Measurements from ENCODE around the gene EMC6.
"Not testable (repeated sequence)": the region's sequence is repeated elsewhere in the genome, so short reads cannot be mapped to it uniquely, and the experiment has no call there.

The EMC6 gene

DNA sequence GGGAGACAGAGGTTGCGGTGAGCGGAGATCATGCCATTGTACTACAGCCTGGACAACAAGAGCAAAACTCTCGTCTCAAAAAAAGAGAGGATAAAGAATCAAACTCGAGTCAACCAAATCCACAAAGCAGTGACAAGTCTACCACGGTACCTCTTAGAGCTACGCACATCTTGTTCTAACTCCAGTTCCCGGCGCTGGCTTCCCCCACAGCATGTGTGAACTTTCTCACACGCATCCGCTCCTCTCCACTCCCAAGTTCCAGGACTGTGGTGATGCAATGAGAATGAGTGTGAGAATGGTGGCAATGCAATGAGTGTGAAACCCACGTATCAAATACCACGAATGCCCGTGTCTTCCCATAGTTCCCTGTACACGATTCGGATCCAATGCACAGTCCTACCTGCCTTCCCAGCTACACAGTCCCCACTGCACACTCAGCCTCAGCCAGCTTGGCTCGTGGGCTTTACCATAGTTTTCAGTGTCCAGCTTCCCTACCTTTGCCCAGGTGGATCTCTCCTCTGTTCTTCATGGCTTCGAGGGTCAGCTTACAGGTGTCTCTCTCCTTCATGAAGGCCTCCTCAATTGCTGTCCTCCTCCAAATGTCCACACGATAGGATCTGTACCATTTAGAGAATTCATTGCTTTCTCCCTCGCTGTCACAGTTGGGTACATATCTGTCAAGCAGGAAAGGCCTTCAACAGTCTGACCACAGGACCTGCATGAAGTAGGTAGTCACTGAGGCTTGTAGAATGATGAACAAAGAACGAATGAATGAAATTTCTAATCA is 36.5 kb downstream of the EMC6 start:
- TF ChIP-seq, protein P1, sequence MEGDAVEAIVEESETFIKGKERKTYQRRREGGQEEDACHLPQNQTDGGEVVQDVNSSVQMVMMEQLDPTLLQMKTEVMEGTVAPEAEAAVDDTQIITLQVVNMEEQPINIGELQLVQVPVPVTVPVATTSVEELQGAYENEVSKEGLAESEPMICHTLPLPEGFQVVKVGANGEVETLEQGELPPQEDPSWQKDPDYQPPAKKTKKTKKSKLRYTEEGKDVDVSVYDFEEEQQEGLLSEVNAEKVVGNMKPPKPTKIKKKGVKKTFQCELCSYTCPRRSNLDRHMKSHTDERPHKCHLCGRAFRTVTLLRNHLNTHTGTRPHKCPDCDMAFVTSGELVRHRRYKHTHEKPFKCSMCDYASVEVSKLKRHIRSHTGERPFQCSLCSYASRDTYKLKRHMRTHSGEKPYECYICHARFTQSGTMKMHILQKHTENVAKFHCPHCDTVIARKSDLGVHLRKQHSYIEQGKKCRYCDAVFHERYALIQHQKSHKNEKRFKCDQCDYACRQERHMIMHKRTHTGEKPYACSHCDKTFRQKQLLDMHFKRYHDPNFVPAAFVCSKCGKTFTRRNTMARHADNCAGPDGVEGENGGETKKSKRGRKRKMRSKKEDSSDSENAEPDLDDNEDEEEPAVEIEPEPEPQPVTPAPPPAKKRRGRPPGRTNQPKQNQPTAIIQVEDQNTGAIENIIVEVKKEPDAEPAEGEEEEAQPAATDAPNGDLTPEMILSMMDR (IDR thresholded peaks at IDR 0.05; ENCODE audit: extremely low read depth, insufficient read depth, missing control alignments) = no peak
- in situ Hi-C loops (cut with MboI; ENCODE audit: low pct_unique_long_range_greater_than_20kb, low sequenced_read_pairs, unreplicated experiment) = no loop called here
- DNase-seq (ENCODE audit: low spot score) = no peak

DNA sequence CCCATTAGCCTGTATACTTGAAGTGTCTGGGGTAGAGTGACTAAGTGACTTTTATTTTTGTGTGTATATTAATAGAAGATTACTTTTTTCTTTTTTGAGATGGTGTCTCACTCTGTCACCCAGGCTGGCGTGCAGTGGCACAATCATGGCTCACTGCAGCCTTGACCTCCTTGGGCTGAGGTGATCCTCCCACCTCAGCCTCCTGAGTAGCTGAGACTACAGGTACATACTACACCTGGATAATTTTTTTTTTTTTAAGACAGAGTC is 37.0 kb downstream of the EMC6 start:
- DNase-seq (ENCODE audit: low spot score); in situ Hi-C loops (cut with MboI; ENCODE audit: low pct_unique_long_range_greater_than_20kb, low sequenced_read_pairs, unreplicated experiment): not testable (repeated sequence)

DNA sequence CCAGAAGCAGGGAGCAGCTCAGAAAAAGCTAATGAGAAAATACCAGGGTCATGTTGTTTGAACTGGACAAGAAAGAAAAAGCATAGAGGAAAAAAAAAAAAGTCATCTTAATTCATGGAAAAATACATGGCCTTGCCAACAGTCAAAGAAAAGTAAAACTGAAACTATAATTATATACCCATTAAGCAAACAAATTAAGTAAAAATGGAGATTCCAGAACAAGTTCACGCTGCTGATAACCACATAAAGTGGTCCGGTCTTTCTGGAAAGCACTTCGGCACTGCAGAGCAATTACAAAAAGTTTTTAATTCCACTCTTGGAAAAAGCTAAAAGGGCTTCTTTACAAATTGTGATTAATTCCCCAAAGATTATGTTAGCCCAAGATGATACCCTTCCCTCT is 39.8 kb downstream of the EMC6 start:
- DNase-seq (ENCODE audit: low spot score) = no peak
- in situ Hi-C loops (cut with MboI; ENCODE audit: low pct_unique_long_range_greater_than_20kb, low sequenced_read_pairs, unreplicated experiment) = no loop called here
- TF ChIP-seq, protein P1 (IDR thresholded peaks at IDR 0.05; ENCODE audit: extremely low read depth, insufficient read depth, missing control alignments) = no peak

GRCh38 chr17:3710951-3711383 is 42.4 kb downstream of the EMC6 start:
- in situ Hi-C loops (cut with MboI; ENCODE audit: low pct_unique_long_range_greater_than_20kb, low sequenced_read_pairs, unreplicated experiment) = no loop called here
- TF ChIP-seq, protein P1 (IDR thresholded peaks at IDR 0.05; ENCODE audit: extremely low read depth, insufficient read depth, missing control alignments) = no peak
- peak; percentile 85 for DNase-seq (ENCODE audit: low spot score)

- in situ Hi-C loops (cut with MboI; ENCODE audit: low pct_unique_long_range_greater_than_20kb, low sequenced_read_pairs, unreplicated experiment) = no loop called here
Observed at GRCh38 chr17:3712811-3713463, 44.3 kb downstream of the EMC6 start.

GRCh38 chr17:3715296-3715695 is 46.7 kb downstream of the EMC6 start:
- TF ChIP-seq, protein P1 (IDR thresholded peaks at IDR 0.05; ENCODE audit: extremely low read depth, insufficient read depth, missing control alignments) = no peak
- no peak for DNase-seq (ENCODE audit: low spot score)
- in situ Hi-C loops (cut with MboI; ENCODE audit: low pct_unique_long_range_greater_than_20kb, low sequenced_read_pairs, unreplicated experiment) = no loop called here

More at GRCh38 chr17:3712811-3713463, 44.3 kb downstream of the EMC6 start:
- peak; percentile 50 for DNase-seq (ENCODE audit: low spot score)
- TF ChIP-seq, protein P1 (IDR thresholded peaks at IDR 0.05; ENCODE audit: extremely low read depth, insufficient read depth, missing control alignments) = no peak

- DNase-seq (ENCODE audit: low spot score) = no peak
- in situ Hi-C loops (cut with MboI; ENCODE audit: low pct_unique_long_range_greater_than_20kb, low sequenced_read_pairs, unreplicated experiment) = no loop called here
- TF ChIP-seq, protein P1 (IDR thresholded peaks at IDR 0.05; ENCODE audit: extremely low read depth, insufficient read depth, missing control alignments) = no peak
Observed at GRCh38 chr17:3718201-3718600, 49.6 kb downstream of the EMC6 start.
